Erythroblast (primary cell): ENCODE results near the gene INPP4A.

Experiments used
- GATA1 ChIP-seq: IDR thresholded peaks from 2 replicates; pipeline ENCODE4 v1.6.1; 2011; ENCODE audit warnings: low read depth, mild to moderate bottlenecking, control low read depth, low read length, moderate library complexity
- POLR2A ChIP-seq: IDR thresholded peaks from 2 replicates; pipeline ENCODE4 v1.6.1; 2011; ENCODE audit warnings: mild to moderate bottlenecking, low read length

DNA sequence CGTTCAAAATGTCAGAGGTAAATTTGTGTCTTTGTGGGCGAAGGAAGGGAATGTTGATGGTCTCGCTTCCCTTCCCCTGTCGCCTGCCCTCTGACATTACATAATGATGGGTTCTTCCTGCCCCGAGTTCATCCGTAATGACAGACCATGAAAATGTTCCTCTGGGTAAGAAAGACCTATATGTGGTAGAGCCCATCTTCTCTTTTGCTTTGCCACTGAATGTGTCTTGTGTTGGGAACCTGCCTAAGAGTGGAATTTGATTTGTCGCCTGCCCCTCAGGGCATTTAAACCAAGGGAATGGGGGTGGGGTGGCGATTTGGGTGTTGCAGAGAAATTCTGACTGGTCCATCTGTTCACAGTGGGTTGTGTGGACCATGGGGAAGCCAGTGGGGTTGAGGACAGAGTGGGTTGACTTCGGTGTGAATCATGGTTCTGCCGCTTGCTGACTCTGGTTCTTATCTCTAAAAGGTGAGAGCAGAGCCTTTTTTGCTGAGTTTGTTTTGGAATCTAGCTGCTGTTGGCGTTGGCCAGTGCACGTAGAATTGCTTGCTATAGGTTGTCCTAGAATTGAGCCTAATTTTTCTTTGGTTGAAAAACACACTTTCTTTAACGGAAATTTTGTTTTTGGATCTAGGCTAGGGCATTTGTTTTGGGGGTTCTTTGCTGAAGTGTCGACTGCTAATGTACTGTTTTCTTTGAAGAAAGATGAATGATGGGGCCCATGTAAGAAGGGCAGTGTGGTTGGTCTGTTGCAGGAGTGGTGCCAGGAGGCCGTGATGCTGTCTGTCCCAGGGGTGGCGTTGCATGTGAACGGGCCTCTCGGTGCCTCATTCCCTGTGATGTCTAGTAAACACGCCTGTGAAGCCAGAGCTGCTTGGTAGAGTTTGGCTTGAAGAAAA is 1.3 kb downstream of the INPP4A start:
- TF ChIP-seq POLR2A (no peak), GATA1 (no peak)
